ENCODE measurements around the gene DRC3.

DRC3 gene

DNA sequence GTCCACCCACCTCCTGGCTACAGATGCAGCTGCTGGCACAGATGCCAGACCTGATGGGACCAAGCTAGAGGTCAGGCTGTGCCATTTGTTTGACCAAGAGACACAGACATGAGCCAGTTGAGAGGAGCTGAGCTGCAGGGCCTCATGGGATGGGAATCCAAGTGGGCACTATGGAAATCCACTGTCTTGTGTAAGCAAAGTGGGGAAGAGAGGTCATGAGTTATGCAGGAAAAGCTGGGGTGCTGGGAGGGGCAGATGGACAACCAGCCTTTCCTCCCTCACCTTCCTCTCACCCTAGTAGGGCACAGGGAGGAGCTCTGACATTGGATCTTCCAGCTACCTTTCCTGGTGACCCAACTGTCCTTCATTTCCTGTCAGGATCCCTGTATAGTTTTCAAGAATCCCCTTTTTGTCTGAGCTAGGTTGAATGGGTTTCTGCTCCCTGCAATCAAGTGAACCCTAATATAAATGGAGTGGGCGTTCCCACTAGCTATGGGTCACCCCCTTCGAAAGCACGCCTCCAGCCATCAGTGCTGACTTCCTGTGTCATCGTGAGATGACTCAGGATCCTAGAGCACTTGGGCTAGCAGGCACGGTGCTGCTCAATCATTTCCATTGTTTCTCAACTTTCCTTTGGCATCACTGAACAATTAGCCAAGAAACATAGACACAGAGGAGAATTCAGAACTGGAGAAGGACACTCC, 52.7 kb downstream of the DRC3 start:
- DNase-seq, result peak; percentile 22

DNA sequence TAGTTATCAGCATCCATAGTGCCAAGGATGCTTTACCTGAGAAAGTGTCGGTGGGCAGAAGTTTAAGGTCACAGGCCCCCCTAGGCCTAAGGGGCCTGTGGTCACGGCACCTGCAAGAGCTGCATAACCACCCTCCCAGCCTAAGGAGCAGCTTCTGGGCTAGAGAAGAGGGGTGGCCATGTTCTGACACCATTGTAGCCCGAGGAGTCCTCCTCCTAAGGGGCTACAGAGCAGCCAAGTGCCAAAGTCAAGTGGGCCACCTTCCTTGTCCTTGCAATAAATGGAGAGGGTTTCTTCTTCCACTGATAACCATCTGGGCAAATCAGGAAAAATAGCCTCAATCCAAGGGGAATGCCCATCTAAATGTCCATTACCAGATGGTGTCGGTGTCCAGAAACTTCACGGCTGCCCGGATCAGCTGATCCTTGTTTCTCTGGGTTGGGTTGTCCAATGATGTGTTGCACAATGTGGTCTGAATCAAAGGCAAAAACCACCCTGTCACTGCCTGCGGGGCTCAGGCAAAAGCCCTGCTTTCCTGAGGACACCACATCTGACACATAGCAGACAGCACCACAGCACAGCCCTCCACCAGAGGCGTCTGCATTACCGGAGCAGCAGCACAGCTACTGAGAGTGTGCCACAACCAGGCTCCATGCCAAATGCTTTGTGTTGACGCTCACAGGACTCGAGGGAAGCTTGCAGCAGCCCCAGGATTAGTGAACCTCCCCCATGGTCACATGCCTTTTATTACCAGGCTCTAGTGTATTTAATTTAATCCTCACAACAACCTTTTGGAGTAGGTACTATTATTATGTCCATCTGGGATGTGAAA, 53.5 kb downstream of the DRC3 start:
- DNase-seq, result peak; percentile 85

DNA sequence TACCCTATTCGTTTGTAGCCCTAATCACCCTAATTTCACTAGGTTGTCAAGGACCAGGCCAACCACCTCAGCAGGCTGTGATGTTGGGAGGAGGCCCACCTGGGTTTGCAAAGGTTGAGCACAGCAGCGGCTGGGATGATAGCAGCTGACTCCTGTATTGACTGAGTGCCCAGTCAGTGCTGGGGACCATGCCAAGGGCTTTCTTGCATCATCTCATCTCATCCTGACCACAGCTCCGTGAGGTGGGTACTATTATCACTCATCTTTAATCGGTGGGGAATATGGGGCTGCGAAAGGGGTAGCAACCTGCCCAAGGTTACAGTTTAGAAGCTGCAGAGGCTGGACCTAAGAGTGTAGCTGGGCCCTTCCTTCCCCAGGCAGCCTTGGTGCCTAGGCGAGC, 54.6 kb downstream of the DRC3 start:
- no peak for DNase-seq

DNA sequence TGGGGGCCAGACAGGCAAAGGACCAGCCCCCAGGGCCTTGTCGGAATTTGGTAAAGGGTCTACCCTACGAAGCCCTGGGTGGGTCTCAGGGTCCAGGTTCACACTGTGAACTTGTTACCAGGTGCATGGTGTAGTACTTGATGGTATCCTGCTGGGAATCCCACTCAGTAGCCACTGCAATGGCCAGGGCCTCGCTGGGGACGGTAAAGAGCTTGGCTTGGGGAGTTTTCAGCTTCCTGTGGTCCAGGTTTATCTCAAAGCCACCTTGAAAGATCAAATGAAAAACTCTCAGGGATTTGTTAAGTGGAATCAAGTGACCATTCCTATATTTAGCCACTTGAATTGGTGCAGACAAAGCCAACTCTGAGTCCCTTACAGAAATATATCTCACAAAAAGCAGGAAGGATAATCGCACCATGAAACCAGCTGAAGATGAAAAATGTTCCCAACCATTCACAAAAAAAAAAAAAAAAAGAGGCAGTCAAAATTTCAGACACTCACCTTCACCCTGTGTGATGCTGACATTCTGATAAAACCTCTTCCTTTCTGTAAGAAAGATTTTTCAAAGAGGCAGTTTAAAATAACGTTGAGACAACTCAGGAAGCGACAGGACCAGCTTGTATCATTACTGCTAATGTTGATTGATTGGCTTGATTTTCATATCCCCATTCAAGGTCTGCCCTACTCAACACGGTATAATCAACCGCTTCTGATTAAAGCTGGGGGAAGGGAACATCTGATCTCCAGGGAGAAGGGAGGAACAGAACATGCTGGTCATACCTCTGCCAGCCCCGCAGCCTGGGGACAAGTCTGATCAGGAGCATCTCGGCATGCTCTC, 55.7 kb downstream of the DRC3 start:
- DNase-seq, result no peak

DNA sequence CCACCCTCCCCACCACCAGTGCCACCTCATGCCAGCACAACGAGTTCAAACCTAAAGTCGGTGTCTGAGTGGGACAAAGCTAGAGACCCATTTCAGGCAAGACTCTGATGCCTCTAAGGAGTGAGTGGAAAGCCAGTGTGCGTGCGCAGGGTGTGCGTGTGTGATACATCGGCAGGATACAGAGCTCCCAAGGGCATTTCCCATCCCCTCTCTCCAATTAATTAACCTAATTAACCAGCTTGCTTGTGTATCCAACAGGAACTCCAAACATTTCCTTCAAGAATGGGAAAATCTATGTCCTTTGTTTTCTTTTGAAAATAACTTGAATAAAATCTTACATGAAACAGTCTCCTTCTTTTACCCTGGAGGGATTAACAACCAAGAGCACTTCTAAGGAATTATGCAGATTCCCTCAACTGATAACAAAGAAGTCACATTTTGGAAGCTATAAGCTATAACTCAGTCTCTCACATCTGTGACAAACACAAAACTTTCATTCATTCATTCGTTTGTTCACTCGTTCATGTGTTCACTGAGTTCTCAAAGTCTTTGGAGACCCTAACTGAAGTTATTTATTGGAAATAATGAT, 56.4 kb downstream of the DRC3 start:
- DNase-seq, result no peak

DNA sequence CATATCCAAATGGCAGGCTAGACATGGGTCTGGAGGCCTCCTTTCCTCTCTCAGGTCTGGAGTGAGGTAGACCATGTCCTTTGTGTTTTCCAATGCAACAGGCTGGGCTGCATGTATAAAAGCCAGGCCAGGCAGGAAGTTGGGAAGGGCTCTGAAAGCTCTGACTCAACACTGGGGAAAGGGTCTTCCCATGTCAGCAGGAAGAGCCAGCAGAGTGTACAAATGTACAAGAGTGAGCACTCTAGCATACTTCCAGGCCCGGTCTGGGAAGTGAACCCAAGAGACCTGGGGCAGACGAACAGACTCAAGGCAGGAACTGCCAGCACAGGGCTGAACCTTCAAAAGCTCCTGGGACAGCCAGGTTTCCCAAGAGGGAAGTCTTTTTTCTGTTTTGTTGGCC, 59.3 kb downstream of the DRC3 start:
- DNase-seq, result peak; percentile 22

DNA sequence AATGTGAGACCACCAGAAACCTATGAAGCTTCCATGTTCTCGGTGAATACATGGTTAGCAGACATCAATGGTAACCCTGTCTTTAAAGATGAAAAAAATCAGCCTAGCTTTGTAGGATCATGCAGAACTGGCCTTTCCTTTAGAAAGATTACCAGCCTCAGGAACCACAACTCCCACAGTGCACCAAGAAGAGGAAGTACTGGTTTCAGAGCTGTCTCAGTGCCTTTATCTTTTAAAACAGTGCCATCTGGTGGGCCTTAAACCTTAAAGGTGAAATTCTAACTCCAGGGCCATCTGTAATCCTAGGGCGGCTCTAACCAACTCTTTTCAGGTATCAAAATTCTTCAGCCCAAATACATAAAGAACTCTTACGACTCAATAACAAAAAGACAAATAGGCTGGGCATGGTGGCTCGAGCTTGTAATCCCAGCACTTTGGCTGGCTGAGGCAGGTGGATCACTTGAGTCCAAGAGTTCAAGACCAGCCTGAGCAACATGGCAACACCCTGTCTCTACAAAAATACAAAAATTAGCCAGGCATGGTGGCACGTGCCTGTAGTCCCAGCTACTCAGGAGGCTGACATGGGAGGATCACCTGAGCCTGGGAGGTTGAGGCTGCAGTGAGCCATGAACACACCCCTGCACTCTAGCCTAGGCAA, 60.9 kb downstream of the DRC3 start:
- DNase-seq, result peak; percentile 86

DNA sequence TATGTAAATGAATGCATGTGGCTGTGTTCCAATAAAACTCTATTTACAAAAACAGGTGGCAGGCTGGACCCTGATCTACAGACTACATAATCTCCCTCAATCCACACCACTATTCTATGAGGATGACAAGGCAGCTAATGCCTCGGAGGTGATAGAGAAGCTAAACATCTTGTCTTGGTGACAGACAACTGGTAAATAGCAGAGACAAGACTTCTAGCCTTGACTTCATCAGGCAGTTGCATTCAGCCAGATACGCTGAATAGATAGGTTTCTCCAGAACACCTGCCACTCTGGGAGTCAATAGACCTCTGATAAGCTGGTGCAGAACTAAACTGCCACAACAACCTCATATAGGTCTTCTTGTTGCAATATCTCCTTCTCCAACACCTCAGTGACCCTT, 63.0 kb downstream of the DRC3 start:
- no peak for DNase-seq

DNA sequence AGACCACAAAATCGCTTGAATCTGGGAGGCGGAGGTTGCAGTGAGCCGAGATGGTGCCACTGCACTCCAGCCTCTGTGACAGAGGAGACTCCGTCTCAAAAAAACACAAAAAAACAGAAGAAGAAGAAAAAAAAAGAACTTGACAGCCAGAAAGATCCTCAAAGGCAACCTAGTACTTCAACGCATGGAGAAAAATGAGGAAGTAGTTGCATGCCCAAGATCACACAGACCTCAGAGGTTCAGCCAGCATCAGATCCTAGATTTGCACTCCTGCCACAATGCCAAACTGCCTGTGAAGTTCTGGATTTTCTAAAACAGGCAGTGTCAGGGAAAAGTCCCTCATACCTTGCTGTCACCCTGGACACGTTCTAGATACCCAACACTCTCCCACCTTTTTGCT, 64.8 kb downstream of the DRC3 start:
- DNase-seq, result no peak

DNA sequence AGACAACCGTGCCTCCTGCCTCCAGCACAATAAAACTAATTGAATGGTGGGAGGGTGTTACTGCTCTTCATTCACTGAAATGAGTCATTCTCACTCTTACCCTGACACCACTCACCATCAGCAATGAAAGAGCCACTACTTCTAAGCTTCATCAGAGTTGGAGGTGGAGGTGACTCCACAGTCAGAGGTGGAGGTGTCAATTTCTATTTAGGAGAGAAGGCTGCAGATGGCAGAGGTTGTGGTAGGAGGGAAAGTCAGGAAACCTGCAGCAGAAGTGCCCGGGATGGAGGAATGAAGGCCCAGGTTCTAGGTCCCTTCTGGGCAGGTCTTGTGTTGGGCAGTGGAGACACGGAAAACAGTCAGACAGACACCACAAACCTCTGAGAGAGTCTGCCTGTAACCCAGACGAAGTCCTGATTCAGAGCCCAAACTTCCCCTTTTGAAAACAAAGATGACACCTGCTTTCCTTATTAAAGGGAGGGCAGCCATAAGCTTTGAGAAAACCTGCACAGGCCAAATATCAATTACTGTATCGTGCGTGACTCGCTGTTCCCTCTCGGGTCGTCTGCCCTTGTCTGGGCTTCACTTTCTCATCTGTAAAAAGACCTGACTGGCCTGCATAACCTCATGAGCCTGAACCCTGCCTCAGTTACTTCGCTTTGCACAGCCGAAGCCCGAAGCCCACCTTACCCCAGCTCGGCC, 65.6 kb downstream of the DRC3 start:
- no peak for DNase-seq

DNA sequence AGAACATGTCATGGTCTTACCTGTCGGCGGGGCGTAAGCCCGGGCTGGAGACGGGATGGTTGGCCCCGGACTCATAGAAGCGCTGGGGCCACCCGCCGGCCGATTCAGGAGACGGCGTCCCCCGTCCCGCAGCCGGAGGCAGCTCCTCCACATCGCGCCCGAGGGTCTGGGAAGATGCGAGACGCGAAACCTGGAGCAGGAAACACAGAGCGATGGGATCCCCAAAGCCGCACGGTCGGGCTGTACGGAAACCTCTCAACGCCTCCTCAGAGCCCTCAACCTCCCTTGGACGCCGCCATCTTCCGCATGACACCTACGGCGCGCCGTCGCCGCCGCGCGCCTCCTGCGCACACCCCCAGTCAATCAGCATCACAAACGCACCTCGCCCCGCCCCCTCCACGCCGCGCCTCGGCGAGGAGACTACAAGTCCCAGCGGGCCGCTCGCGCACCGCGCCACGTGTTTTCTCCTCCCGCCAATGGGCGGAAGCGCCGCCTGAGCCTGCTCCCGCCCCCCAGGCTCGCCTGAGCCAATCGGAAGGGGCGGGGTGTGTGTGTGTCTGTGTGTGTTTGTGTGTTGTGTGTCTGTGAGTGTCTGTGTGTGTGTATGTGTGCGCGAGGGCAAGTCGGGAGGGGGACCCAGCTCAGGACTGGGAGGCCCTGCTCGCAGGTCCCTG, 66.3 kb downstream of the DRC3 start, which contains the start of the genes ATPAF2 and GID4:
Gene ATPAF2, minus strand, starts transcription at position 308 of the 674 bp plus-strand sequence. Its CDS starts 155 bp downstream, at position 153.
Gene GID4, plus strand, starts transcription at position 548 of the 674 bp plus-strand sequence. Its CDS starts 57 bp downstream, at position 605.
- peak; percentile 99 for DNase-seq

DNA sequence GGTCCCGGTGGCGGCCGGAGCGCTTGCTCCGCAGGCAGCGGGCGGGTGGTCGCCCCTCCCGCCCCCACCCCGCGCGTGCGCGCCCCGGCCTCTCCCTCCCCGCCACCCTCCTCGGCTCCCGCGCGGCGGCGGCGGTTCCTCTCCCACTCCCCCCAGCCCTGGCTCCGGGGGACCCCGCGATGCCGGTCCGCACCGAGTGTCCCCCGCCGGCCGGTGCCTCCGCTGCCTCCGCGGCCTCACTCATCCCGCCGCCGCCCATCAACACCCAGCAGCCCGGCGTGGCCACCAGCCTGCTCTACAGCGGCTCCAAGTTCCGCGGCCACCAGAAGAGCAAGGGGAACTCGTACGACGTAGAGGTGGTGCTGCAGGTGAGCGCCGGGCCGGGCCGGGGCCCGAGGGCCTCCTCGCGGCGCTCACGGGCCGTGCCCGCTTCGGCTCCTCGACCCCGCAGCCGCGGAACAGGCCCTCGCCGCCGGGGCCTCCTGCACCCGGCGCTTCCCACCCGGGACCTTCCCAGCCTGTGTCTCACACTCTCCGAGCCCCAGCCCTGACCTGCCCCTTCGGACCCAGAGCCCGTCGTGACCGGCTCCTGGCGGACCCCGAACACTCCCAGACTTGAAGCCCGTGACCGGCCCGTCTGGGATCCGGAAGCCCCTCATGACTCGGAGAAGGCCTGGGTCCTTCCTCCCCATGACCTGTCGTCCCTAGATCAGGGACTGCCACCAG, 67.0 kb downstream of the DRC3 start:
- DNase-seq, result no peak

DNA sequence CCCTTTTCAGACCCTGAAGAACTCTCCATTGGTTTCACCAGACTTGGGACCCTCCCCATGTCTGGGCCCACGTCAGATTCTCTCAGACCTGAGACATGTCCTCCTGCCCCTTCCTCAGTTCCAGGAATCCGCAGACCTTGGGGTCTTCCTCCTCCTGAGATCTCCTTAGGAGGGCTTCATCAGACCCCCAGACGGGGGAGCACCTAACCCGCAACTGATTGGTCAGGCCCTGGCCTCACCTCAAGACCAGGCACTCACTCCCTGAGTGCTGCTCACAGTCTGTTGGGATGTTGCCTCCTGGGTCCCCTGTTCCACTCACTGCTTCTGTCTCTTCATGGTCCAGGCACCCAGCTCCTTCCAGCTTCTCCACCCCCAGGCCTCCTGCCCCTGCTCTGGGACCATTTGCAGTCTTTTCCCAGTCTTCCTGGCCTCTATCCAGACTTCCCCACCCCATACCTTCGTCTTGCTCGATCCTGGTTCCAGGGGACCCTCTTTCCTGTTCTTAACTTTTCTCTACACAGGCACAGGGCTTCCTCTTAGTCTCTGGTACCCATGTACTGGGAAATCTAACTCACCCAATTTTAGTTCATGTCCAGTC, 67.7 kb downstream of the DRC3 start:
- DNase-seq, result no peak

DNA sequence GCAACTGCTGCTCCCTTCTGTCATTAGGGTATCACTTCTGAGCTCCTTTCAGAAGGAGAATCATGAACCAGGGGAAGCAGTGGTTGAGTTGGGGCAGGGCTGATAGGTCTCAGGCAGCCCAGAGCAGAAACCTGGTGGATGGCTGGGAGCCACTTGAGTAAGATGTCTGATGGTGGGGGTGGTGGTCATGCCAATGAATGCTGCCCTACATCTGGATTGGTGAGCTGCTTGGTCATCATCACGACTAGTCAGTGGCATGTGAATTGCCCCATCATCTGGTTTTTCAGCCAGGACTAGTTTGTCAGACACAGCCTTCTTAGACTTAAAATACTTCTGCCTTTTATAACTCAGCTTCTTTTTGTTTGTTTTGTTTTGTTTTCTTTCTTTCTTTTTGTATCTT, 69.1 kb downstream of the DRC3 start:
- peak; percentile 19 for DNase-seq

DNA sequence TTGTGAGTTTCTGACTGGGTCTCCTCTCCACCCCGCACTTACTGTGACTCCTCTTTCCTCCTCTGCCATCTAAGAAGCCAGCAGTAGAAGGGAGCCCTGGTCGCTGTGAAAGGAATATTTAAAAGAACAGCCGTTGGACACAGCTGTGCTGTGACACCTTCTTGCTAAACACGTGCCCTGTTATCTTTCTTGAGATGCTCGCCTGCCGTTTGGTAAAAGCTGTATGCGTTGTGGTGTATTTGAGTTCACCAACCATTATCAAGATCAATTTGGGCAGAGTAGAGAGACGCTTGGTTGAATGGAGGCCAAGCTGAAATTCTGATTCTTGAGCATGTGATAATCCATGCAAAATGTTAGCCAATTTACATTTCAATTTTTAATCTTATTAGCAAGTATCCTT, 70.3 kb downstream of the DRC3 start:
- no peak for DNase-seq

DNA sequence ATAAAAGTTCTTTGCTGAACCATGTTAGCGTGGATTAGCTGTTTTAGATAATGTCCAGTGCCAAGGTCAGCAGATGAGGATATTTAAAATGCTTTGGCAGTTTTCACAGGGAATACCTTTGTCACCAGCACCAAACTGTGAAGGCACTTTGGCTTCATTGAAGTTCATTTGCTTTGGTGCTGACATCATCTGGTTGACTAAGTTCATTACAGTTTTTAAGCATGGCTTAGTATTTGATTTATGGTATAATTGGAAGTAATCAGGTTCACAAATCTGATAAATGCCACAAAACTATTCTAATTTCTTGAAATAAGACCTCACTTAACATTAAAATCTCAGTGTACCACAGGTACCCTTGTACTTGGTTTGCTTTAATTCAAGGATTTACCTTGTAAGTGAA, 70.8 kb downstream of the DRC3 start:
- DNase-seq, result peak; percentile 31

DNA sequence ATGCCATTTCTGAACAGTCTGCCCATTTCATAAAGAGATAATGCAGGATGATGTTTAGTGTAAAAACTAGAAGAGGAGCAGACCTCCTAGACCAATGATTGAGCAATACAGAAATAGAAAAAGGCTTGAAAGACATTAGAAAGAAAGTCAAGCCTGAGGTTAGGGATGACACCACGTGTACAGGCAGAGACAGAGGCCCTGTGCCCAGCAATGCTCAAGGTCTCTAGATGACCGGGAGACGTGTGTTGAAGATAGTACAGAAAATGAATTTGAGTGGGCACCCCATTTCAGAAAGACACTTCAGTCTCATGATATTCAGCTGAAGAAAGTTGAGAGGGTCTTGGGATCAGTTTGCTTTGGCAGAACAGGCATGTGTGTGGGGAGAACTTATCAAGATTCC, 71.9 kb downstream of the DRC3 start:
- no peak for DNase-seq

DNA sequence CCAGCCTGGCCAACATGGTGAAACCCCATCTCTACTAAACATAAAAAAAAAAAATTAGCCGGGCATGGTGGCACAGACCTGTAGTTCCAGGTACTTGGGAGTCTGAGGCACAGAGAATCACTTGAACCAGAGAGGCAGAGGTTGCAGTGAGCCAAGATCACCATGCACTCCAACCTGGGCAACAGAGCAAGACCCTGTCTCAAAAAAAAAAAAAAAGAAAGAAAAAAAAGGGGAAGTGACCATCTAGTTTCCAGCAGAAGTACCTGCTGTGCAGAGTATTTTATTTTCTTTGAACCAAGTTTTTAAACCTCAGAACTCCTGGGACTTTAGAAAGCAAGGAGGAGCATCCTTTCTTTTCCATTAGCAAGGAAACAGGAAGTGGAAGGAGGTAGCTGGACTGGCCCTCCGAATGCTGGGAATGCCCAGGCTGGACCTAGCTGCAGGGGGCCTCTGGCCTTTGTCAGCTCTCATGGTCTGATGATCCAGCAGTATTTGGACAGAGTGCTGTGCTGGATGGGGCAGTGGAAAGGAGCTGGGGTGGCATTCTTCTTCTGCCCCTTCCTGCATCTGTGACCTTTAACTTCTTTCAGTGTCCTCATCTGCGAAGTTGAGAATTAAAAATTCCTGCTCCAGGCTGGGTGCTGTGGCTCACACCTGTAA, 73.2 kb downstream of the DRC3 start:
- no peak for DNase-seq

DNA sequence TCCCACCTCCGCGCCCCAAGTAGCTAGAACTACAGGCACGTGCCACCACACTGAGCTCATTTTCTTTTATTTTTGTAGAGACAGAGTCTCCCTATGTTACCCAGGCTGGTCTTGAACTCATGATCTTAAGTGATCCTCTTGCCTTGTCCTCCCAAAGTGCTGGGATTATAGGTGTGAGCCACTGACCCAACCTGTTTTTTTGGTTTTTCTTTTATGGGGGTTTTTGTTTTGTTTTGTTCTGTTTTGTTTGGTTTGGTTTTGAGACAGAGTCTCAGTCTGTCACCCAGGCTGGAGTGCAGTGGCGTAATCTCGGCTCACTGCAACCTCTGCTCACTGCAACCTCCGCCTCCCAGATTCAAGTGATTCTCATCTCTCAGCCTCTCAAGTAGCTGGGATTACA, 82.9 kb downstream of the DRC3 start:
- no peak for DNase-seq
